Suprapubic skin (tissue), 4 donors: Measurements from ENCODE around the gene ADCY5. TPM values are rescaled to one million over a fixed set of nuclear protein-coding genes. Genes with fewer than 3 reads are reported as not detected.

ENCODE experiments used
- DNase-seq, 2 donors: peaks; one replicate each; pipeline ENCODE4 v3.0.0-alpha.2; 2019; ENCODE audit warnings: low spot score in 2 of 2
- H3K27ac ChIP-seq: fragments of 200-600 bp; sonication (generic); one replicate; pipeline ENCODE4 v1.5.1; 2019
- H3K27me3 ChIP-seq: fragments of 200-600 bp; sonication (generic); one replicate; pipeline ENCODE4 v1.5.1; 2019
- H3K36me3 ChIP-seq: fragments of 200-600 bp; sonication (generic); one replicate; pipeline ENCODE4 v1.5.1; 2019
- H3K4me1 ChIP-seq: fragments of 200-600 bp; sonication (generic); one replicate; pipeline ENCODE4 v1.5.1; 2019
- H3K4me3 ChIP-seq: fragments of 200-600 bp; sonication (generic); one replicate; pipeline ENCODE4 v1.5.1; 2019; ENCODE audit warnings: mild to moderate bottlenecking
- H3K9me3 ChIP-seq: fragments of 200-600 bp; sonication (generic); one replicate; pipeline ENCODE4 v1.5.1; 2019
- CTCF ChIP-seq, 2 donors: fragments of 200-600 bp in 1 of 2; fragments of 450-650 bp in 1 of 2; sonication (generic) in 1 of 2; IDR thresholded peaks; one replicate each; pipeline ENCODE4 v1.5.1; 2016 to 2019; ENCODE audit warnings: antibody characterized with exemption in 2 of 2, mild to moderate bottlenecking in 1 of 2, moderate library complexity in 1 of 2
- EP300 ChIP-seq: sonication (generic); formaldehyde crosslinking; IDR thresholded peaks from one replicate; pipeline ENCODE4 v1.6.1; 2017; ENCODE audit warnings: antibody characterized with exemption
- POLR2A ChIP-seq, 2 donors: fragments of 450-650 bp; IDR thresholded peaks; one replicate each; pipeline ENCODE4 v1.6.1; 2017; ENCODE audit warnings: antibody characterized with exemption in 2 of 2, mild to moderate bottlenecking in 2 of 2, moderate library complexity in 2 of 2
- POLR2AphosphoS5 ChIP-seq, 3 donors: sonication (generic); formaldehyde crosslinking; IDR thresholded peaks; one replicate each; pipeline ENCODE4 v1.6.1; 2017; ENCODE audit warnings: antibody characterized with exemption in 3 of 3
- WGBS: methylation state at CpG from one replicate; pipeline ENCODE4 v1.1.5; 2018; 5-methylcytosine and 5-hydroxymethylcytosine counted together
- total RNA-seq, 4 donors: library from RNA; depleted of rRNA; stranded (reverse); fragments of >200 nt; gene quantifications; one replicate each; pipeline ENCODE4 v1.1.0, GENCODE V29; 2016

ADCY5 gene
- total RNA-seq, 4 donors from 2014 or later: 1.4 to 4.9 (median 4.0) TPM

DNA sequence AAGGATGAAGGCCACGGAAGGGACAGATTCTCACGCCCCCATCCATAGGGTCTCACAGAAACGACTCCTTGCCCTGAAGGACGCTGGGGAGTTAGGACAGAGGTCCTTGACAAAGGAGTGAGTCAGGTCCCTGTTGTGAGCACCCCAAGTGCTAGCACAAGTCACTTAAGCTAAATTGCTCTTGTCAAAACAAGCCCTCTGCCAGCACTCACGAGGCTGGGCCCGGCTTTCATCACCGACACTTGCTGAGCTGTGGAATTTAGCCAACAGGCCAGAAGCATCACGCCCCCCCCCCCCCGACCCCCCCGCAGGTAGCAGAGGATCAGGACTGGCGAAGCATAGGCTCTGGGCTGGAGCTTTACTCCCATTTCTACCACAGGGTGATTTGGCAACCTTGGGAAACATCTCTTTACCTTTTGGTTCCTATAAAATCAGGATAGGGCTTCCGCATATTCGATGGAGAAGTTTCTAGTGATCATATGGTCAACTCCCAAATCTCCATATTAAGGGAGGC, 75.4 kb downstream of the ADCY5 start:
- Histone ChIP-seq H3K36me3 (no peaks in the 10 kb centered on the region), H3K27me3 (no peaks in the 10 kb centered on the region), H3K27ac (no peak overlapping the region), H3K9me3 (no peaks in the 10 kb centered on the region), H3K4me1 (no peaks in the 10 kb centered on the region), H3K4me3 (no peak overlapping the region)
- 56% methylated on average over 12 of the region's 13 CpGs for WGBS
- DNase-seq: no peak
- no peak for TF ChIP-seq POLR2AphosphoS5 (IDR thresholded peaks at IDR 0.05)
- TF ChIP-seq POLR2A (IDR thresholded peaks at IDR 0.05): no peak
- peak; percentile 56 for TF ChIP-seq EP300

GRCh38 chr3:123372686-123373473, 76.0 kb downstream of the ADCY5 start:
- TF ChIP-seq EP300 (no peak), POLR2A (IDR thresholded peaks at IDR 0.05) (no peak), POLR2AphosphoS5 (IDR thresholded peaks at IDR 0.05) (no peak), CTCF (IDR thresholded peaks at IDR 0.05) (no peak)
- Histone ChIP-seq H3K4me3 (no peak overlapping the region), H3K4me1 (no peaks in the 10 kb centered on the region), H3K27me3 (no peaks in the 10 kb centered on the region), H3K27ac (no peak overlapping the region), H3K9me3 (no peaks in the 10 kb centered on the region), H3K36me3 (no peaks in the 10 kb centered on the region)
- no peak for DNase-seq
- WGBS: 58% methylated on average over 7 of the region's 7 CpGs

DNA sequence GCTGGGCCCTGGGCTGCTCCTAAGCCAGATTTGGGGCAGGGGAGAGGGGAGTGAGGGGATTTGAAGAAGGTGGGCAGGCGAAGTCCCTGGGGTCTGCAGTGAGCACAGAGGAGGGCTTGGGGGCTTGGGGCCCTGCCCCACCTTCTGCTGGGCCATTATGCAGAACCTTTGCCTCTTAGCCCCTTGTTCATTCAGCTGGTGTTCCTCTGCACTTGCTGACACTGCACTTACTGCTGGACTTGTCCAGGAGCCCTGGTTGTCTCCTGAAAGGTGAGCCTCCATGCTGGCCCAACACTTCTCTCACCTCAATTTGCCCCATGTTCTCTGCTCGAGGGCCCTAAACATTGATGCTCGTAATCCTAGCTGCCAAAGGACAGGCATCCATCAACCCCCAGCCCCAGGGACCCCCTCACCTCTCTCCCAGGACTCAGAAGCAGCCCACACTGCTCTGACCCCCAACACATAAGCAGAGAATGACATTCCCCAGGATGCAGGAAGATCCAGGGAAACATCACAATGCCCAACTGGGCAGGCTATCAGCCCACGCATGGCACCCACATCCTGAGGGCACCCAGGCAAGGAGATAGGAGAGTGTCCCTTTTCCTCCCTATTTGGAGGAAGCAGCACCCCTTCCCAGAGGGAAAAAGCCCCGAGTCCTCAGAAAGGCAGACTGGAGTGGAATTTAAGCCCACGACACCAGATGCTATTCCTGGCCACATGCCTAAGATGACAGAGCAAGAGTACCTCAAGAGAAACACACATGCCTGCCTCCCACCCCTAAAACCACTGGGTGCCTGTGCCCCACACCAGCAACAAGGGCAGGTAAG, 76.8 kb downstream of the ADCY5 start:
- Histone ChIP-seq H3K27me3 (no peaks in the 10 kb centered on the region), H3K4me1 (no peaks in the 10 kb centered on the region)

GRCh38 chr3:123371426-123371825, 77.5 kb downstream of the ADCY5 start:
- TF ChIP-seq EP300: no peak
- no peak for TF ChIP-seq CTCF (IDR thresholded peaks at IDR 0.05)
- TF ChIP-seq POLR2A (IDR thresholded peaks at IDR 0.05): no peak
- no peak for TF ChIP-seq POLR2AphosphoS5 (IDR thresholded peaks at IDR 0.05)
- Histone ChIP-seq H3K27me3 (no peaks in the 10 kb centered on the region), H3K27ac (no peak overlapping the region), H3K36me3 (no peaks in the 10 kb centered on the region), H3K4me3 (no peak overlapping the region), H3K9me3 (no peaks in the 10 kb centered on the region), H3K4me1 (no peaks in the 10 kb centered on the region)
- DNase-seq: no peak
- 97% methylated on average over 3 of the region's 10 CpGs for WGBS

More for the DNA sequence above, 76.8 kb downstream of the ADCY5 start:
- Histone ChIP-seq H3K36me3 (no peaks in the 10 kb centered on the region), H3K4me3 (no peak overlapping the region), H3K27ac (no peak overlapping the region), H3K9me3 (no peaks in the 10 kb centered on the region)
- no peak for DNase-seq
- WGBS: 74% methylated on average over 4 of the region's 6 CpGs
- TF ChIP-seq CTCF (IDR thresholded peaks at IDR 0.05): no peak
- TF ChIP-seq EP300: no peak
- TF ChIP-seq POLR2A (IDR thresholded peaks at IDR 0.05): no peak
- TF ChIP-seq POLR2AphosphoS5 (IDR thresholded peaks at IDR 0.05): no peak

DNA sequence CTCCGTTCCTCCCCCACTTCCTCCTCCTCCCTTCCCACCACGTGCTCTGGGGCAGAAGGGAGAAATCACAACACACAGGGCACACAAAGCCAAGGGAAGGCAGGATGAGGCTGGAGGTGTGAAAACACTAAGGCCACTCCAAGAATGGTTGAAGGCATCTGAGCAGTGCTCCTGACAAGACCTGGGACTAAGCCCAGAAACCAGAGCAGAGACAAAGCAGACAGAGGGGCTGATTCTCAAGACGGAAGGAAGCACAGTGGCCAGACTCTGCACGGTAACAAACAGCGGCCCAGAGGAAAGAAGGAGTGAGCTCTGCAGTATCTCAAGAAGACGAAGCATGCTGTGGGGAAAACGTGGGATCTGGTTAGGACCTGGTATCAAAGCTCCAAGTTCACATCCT, 78.1 kb downstream of the ADCY5 start:
- H3K36me3 ChIP-seq: no peaks in the 10 kb centered on the region
- WGBS: 70% methylated on average over 7 of the region's 7 CpGs
- H3K4me3 ChIP-seq: no peak overlapping the region
- H3K9me3 ChIP-seq: no peaks in the 10 kb centered on the region
- H3K27me3 ChIP-seq: no peaks in the 10 kb centered on the region
- H3K27ac ChIP-seq: no peak overlapping the region
- DNase-seq: no peak
- no peak for TF ChIP-seq EP300
- no peak for TF ChIP-seq POLR2A (IDR thresholded peaks at IDR 0.05)
- no peak for TF ChIP-seq CTCF (IDR thresholded peaks at IDR 0.05)
- TF ChIP-seq POLR2AphosphoS5 (IDR thresholded peaks at IDR 0.05): no peak
- no peaks in the 10 kb centered on the region for H3K4me1 ChIP-seq
